GM23338 (cell line): ENCODE data around the gene PGAP3. TPM values are rescaled to one million over a fixed set of nuclear protein-coding genes. Genes with fewer than 3 reads are reported as not detected.

Experiments
- EZH2 ChIP-seq: fragments of 200-600 bp; sonication (generic); IDR thresholded peaks from one replicate; pipeline ENCODE4 v1.8.0; 2017; ENCODE audit warnings: antibody characterized with exemption, mild to moderate bottlenecking, low read depth; ENCODE audit not compliant: unreplicated experiment
- STAT1 ChIP-seq: IDR thresholded peaks from one replicate; pipeline ENCODE4 v1.6.1; 2016; ENCODE audit warnings: antibody characterized with exemption; ENCODE audit not compliant: unreplicated experiment
- polyA plus RNA-seq: library from polyadenylated mRNA; unstranded; fragments of >200 nt; fragmentation: Nextera tagmentation; extraction: Ambion mirVana; gene quantifications from 2 replicates; pipeline ENCODE4 v1.2.1, GENCODE V29; 2016
- total RNA-seq: library from RNA; depleted of rRNA; stranded (reverse); fragments of >200 nt; shearing (Covaris generic); gene quantifications from 2 replicates; pipeline ENCODE4 v1.2.3, GENCODE V29; 2014
- TF ChIP-seq, protein P1 (sequence below): fragments of 250-450 bp; sonication (Bioruptor Pico); IDR thresholded peaks from 2 replicates; pipeline ENCODE4 v1.5.0; 2020; ENCODE audit warnings: mild to moderate bottlenecking, moderate library complexity
- TF ChIP-seq, protein P2 (sequence below): IDR thresholded peaks from 2 replicates; pipeline ENCODE4 v1.6.1; 2016; ENCODE audit warnings: antibody characterized with exemption
- TF ChIP-seq, protein P3 (sequence below), 2 experiments: fragments of 200-600 bp in 1 of 2; sonication (generic) in 1 of 2; conservative IDR thresholded peaks; 2 replicates each; pipeline versions ENCODE4 v1.5.1 to v1.6.1; 2016 to 2017; ENCODE audit warnings: antibody characterized with exemption in 2 of 2, low read depth in 2 of 2, mild to moderate bottlenecking in 2 of 2, moderate library complexity in 1 of 2

The PGAP3 gene
- total and polyA plus RNA-seq, 2 experiments from 2014 or later, result 7.0 to 10.7 TPM

DNA sequence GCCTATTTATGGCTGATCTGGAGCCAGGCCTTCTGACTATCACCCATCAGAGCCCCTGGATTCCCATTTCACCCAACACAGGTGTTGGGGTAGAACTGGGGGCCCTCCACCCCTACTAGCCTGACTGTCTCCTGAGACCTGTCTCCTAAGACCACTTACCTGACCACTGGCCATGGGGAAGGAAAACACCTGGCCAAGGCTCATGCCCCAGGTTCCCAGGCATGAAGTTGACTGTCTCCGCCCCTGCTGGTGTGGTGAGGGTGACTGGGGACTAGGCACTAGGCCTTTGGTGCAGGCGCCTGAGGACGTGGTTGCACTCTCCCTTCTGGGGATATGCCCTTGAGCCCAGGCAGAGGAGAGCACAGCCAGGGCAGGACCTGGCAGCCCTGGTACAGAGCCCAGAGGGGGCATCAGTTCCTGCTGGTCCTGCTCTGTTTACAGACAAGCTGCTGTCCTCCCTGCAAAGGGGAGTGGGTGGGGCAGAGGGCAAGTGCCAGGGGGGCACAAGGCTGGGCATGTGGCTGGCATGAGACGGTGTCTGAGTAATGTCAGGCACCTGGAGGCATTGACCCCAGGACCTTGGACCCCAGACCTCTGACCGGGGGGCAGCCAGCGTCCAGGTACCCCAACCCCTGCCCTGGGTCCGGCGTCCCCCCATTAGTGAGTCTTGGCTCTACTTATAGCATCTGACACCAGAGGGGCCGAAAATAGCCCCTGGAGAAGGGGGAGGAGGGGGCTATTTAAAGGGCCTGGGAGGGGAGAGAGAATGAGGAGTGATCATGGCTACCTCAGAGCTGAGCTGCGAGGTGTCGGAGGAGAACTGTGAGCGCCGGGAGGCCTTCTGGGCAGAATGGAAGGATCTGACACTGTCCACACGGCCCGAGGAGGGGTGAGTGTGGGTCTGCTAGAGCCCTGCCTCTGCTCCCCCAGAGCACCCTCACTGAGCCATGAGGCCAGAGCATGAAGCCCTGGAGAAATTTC is 23.0 kb downstream of the PGAP3 start, which contains the start of gene TCAP (continued):
- TF ChIP-seq, protein P1, sequence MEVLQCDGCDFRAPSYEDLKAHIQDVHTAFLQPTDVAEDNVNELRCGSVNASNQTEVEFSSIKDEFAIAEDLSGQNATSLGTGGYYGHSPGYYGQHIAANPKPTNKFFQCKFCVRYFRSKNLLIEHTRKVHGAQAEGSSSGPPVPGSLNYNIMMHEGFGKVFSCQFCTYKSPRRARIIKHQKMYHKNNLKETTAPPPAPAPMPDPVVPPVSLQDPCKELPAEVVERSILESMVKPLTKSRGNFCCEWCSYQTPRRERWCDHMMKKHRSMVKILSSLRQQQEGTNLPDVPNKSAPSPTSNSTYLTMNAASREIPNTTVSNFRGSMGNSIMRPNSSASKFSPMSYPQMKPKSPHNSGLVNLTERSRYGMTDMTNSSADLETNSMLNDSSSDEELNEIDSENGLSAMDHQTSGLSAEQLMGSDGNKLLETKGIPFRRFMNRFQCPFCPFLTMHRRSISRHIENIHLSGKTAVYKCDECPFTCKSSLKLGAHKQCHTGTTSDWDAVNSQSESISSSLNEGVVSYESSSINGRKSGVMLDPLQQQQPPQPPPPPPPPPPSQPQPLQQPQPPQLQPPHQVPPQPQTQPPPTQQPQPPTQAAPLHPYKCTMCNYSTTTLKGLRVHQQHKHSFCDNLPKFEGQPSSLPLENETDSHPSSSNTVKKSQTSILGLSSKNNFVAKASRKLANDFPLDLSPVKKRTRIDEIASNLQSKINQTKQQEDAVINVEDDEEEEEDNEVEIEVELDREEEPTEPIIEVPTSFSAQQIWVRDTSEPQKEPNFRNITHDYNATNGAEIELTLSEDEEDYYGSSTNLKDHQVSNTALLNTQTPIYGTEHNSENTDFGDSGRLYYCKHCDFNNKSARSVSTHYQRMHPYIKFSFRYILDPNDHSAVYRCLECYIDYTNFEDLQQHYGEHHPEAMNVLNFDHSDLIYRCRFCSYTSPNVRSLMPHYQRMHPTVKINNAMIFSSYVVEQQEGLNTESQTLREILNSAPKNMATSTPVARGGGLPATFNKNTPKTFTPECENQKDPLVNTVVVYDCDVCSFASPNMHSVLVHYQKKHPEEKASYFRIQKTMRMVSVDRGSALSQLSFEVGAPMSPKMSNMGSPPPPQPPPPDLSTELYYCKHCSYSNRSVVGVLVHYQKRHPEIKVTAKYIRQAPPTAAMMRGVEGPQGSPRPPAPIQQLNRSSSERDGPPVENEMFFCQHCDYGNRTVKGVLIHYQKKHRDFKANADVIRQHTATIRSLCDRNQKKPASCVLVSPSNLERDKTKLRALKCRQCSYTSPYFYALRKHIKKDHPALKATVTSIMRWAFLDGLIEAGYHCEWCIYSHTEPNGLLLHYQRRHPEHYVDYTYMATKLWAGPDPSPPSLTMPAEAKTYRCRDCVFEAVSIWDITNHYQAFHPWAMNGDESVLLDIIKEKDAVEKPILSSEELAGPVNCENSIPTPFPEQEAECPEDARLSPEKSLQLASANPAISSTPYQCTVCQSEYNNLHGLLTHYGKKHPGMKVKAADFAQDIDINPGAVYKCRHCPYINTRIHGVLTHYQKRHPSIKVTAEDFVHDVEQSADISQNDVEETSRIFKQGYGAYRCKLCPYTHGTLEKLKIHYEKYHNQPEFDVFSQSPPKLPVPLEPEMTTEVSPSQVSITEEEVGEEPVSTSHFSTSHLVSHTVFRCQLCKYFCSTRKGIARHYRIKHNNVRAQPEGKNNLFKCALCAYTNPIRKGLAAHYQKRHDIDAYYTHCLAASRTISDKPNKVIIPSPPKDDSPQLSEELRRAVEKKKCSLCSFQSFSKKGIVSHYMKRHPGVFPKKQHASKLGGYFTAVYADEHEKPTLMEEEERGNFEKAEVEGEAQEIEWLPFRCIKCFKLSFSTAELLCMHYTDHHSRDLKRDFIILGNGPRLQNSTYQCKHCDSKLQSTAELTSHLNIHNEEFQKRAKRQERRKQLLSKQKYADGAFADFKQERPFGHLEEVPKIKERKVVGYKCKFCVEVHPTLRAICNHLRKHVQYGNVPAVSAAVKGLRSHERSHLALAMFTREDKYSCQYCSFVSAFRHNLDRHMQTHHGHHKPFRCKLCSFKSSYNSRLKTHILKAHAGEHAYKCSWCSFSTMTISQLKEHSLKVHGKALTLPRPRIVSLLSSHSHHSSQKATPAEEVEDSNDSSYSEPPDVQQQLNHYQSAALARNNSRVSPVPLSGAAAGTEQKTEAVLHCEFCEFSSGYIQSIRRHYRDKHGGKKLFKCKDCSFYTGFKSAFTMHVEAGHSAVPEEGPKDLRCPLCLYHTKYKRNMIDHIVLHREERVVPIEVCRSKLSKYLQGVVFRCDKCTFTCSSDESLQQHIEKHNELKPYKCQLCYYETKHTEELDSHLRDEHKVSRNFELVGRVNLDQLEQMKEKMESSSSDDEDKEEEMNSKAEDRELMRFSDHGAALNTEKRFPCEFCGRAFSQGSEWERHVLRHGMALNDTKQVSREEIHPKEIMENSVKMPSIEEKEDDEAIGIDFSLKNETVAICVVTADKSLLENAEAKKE (CRISPR knock-in tag), result no peak
- TF ChIP-seq, protein P2, sequence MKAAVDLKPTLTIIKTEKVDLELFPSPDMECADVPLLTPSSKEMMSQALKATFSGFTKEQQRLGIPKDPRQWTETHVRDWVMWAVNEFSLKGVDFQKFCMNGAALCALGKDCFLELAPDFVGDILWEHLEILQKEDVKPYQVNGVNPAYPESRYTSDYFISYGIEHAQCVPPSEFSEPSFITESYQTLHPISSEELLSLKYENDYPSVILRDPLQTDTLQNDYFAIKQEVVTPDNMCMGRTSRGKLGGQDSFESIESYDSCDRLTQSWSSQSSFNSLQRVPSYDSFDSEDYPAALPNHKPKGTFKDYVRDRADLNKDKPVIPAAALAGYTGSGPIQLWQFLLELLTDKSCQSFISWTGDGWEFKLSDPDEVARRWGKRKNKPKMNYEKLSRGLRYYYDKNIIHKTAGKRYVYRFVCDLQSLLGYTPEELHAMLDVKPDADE, result no peak
- TF ChIP-seq STAT1, result no peak
- TF ChIP-seq, protein P3, sequence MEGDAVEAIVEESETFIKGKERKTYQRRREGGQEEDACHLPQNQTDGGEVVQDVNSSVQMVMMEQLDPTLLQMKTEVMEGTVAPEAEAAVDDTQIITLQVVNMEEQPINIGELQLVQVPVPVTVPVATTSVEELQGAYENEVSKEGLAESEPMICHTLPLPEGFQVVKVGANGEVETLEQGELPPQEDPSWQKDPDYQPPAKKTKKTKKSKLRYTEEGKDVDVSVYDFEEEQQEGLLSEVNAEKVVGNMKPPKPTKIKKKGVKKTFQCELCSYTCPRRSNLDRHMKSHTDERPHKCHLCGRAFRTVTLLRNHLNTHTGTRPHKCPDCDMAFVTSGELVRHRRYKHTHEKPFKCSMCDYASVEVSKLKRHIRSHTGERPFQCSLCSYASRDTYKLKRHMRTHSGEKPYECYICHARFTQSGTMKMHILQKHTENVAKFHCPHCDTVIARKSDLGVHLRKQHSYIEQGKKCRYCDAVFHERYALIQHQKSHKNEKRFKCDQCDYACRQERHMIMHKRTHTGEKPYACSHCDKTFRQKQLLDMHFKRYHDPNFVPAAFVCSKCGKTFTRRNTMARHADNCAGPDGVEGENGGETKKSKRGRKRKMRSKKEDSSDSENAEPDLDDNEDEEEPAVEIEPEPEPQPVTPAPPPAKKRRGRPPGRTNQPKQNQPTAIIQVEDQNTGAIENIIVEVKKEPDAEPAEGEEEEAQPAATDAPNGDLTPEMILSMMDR (conservative IDR thresholded peaks at IDR 0.05; ENCODE audit: low read depth in 2 of 2), result no peak
- no peak for TF ChIP-seq EZH2
